Esophagus muscularis mucosa (tissue), 4 donors: ENCODE results near the gene KLHL29.

Experiments
- EP300 ChIP-seq: sonication (generic); formaldehyde crosslinking; IDR thresholded peaks from one replicate; pipeline ENCODE4 v1.6.1; 2017; ENCODE audit warnings: antibody characterized with exemption
- POLR2A ChIP-seq: fragments of 450-650 bp; IDR thresholded peaks from one replicate; pipeline ENCODE4 v1.6.1; 2017; ENCODE audit warnings: antibody characterized with exemption, moderate library complexity, mild to moderate bottlenecking, low read depth
- TF ChIP-seq, protein P1 (sequence below), 3 experiments: fragments of 200-600 bp in 2 of 3; fragments of 450-650 bp in 1 of 3; sonication (generic) in 2 of 3; IDR thresholded peaks; one replicate each; pipeline ENCODE4 v1.5.1; 2017 to 2019; ENCODE audit warnings: antibody characterized with exemption in 3 of 3, mild to moderate bottlenecking in 2 of 3, moderate library complexity in 1 of 3

DNA sequence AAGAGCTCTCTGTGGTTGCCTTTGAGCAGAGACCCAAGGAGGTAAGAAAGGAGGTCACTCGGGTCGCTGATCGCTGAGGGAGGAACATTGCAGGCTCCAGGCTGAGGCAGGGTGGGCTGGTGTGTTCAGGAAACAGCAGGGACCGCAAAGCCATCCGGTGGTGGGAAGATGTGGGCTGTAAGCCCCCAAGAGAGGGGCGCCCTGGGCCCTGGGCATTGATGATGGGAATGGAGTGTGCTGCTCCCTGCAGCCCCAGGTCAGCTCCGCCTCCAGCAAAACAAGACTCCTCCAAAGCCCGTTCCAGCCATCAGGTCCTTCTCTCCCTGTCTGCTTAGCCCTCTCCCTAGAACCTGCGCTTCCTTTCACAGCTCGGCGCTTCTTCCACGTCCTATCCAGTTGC, 229.7 kb downstream of the KLHL29 start:
- TF ChIP-seq, protein P1, sequence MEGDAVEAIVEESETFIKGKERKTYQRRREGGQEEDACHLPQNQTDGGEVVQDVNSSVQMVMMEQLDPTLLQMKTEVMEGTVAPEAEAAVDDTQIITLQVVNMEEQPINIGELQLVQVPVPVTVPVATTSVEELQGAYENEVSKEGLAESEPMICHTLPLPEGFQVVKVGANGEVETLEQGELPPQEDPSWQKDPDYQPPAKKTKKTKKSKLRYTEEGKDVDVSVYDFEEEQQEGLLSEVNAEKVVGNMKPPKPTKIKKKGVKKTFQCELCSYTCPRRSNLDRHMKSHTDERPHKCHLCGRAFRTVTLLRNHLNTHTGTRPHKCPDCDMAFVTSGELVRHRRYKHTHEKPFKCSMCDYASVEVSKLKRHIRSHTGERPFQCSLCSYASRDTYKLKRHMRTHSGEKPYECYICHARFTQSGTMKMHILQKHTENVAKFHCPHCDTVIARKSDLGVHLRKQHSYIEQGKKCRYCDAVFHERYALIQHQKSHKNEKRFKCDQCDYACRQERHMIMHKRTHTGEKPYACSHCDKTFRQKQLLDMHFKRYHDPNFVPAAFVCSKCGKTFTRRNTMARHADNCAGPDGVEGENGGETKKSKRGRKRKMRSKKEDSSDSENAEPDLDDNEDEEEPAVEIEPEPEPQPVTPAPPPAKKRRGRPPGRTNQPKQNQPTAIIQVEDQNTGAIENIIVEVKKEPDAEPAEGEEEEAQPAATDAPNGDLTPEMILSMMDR (IDR thresholded peaks at IDR 0.05) = no peak
- no peak for TF ChIP-seq POLR2A
- TF ChIP-seq EP300 = no peak
